GM21576 (cell line): ENCODE results near the gene B3GALT4.

Experiments used
- ATAC-seq: cut with Tn5 transposase; IDR thresholded peaks from one replicate; pipeline ENCODE4 v1.9.1; 2021; ENCODE audit warnings: mild to moderate bottlenecking, moderate library complexity; ENCODE audit not compliant: unreplicated experiment

Gene B3GALT4

GRCh38 chr6:33288921-33289783 is 12.2 kb downstream of the B3GALT4 start, which contains the start of the genes PFDN6 and WDR46:
PFDN6 (plus strand) TSS chr6:33289601; CDS start chr6:33289857, 256 bp downstream.
WDR46 (minus strand) TSS chr6:33289239; CDS start chr6:33289170, 69 bp downstream.
- peak; percentile 64 for ATAC-seq

GRCh38 chr6:33289784-33290315 is 12.9 kb downstream of the B3GALT4 start:
- no peak for ATAC-seq

- ATAC-seq, result no peak
These were observed 13.5 kb downstream of the B3GALT4 start for GRCh38 chr6:33290459-33290858.

- no peak for ATAC-seq
These were observed 16.2 kb downstream of the B3GALT4 start for GRCh38 chr6:33292996-33293682.

- no peak for ATAC-seq
These were observed 17.3 kb downstream of the B3GALT4 start for GRCh38 chr6:33294086-33294823.

- no peak for ATAC-seq
These were observed 18.9 kb downstream of the B3GALT4 start for GRCh38 chr6:33295621-33296369.

- no peak for ATAC-seq
These were observed 20.0 kb downstream of the B3GALT4 start for GRCh38 chr6:33296797-33297405.

- no peak for ATAC-seq
These were observed 20.6 kb downstream of the B3GALT4 start for GRCh38 chr6:33297406-33297955.

- ATAC-seq, result no peak
These were observed 21.2 kb downstream of the B3GALT4 start for GRCh38 chr6:33297956-33298772.

- ATAC-seq, result peak; percentile 20
These were observed 21.9 kb downstream of the B3GALT4 start, which contains the start of gene RGL2 for GRCh38 chr6:33298773-33299236. RGL2 (minus strand) TSS chr6:33298942; CDS start chr6:33298610, 332 bp downstream.

- peak; percentile 73 for ATAC-seq
These were observed 22.5 kb downstream of the B3GALT4 start for GRCh38 chr6:33299237-33299944.

GRCh38 chr6:33301877-33302276 is 25.0 kb downstream of the B3GALT4 start:
- ATAC-seq, result no peak

GRCh38 chr6:33304216-33304615 is 27.3 kb downstream of the B3GALT4 start:
- no peak for ATAC-seq

- ATAC-seq, result no peak
These were observed 28.1 kb downstream of the B3GALT4 start for GRCh38 chr6:33305052-33305451.

- ATAC-seq, result no peak
These were observed 29.4 kb downstream of the B3GALT4 start for GRCh38 chr6:33306356-33306755.

- ATAC-seq, result no peak
These were observed 35.6 kb downstream of the B3GALT4 start for GRCh38 chr6:33312361-33313104.

GRCh38 chr6:33313105-33313708 is 36.3 kb downstream of the B3GALT4 start:
- peak; percentile 4 for ATAC-seq
